H1 (cell line): ENCODE results near the gene ENDOD1. TPM values are rescaled to one million over a fixed set of nuclear protein-coding genes. Genes with fewer than 3 reads are reported as not detected.

Source experiments
- CTCF ChIA-PET: fragments of 300-600 bp; sonication (Branson Sonifier 250); formaldehyde crosslinking; loops from one replicate; lab custom pipeline; 2021; ENCODE audit not compliant: partially characterized antibody; lab: Charles Lee
- POLR2A ChIA-PET: fragments of 300-600 bp; sonication (Branson Sonifier 250); formaldehyde crosslinking; loops from one replicate; lab custom pipeline; 2021; ENCODE audit warnings: inconsistent platforms; ENCODE audit not compliant: partially characterized antibody; lab: Charles Lee
- DNase-seq, 2 experiments: peaks; one replicate each; pipeline versions ENCODE4 v3.0.0 to v3.0.0-alpha.2; 2010 to 2022; ENCODE audit warnings: low spot score in 2 of 2, low read depth in 1 of 2, mixed read lengths in 1 of 2
- FAIRE-seq: peaks from 2 replicates; lab custom pipeline; 2011; peaks lifted over from hg19 to GRCh38; lab: Jason Lieb, UNC
- H2AFZ ChIP-seq: 2 replicates; pipeline ENCODE4 v1.8.1; 2012; ENCODE audit warnings: low read length, inconsistent platforms
- H2AK5ac ChIP-seq: 2 replicates; pipeline ENCODE4 v1.6.1; 2013; ENCODE audit warnings: low read depth, low read length
- H2BK120ac ChIP-seq: replicated peaks from 2 replicates; pipeline ENCODE3; 2013; ENCODE audit warnings: low read depth, low read length, inconsistent platforms
- H2BK12ac ChIP-seq: 2 replicates; pipeline ENCODE4 v1.6.1; 2013; ENCODE audit warnings: low read depth, low read length
- H2BK15ac ChIP-seq: 2 replicates; pipeline ENCODE4 v1.6.1; 2013; ENCODE audit warnings: low read length
- H2BK20ac ChIP-seq: 2 replicates; pipeline ENCODE4 v1.6.1; 2013; ENCODE audit warnings: low read length
- H2BK5ac ChIP-seq: 2 replicates; pipeline ENCODE4 v1.6.1; 2013; ENCODE audit warnings: low read depth, low read length
- H3K14ac ChIP-seq: 2 replicates; pipeline ENCODE4 v1.6.1; 2013; ENCODE audit warnings: inconsistent platforms; ENCODE audit not compliant: insufficient read length
- H3K18ac ChIP-seq: 2 replicates; pipeline ENCODE4 v1.6.1; 2013; ENCODE audit warnings: low read length; ENCODE audit errors: extremely low read depth
- H3K23ac ChIP-seq: 2 replicates; pipeline ENCODE4 v1.6.1; 2013; ENCODE audit warnings: inconsistent platforms; ENCODE audit not compliant: insufficient read length
- H3K23me2 ChIP-seq: 2 replicates; pipeline ENCODE4 v1.6.1; 2013; ENCODE audit warnings: low read depth, low read length
- H3K27ac ChIP-seq: 2 replicates; pipeline ENCODE4 v1.6.1; 2011; ENCODE audit warnings: low read depth, low read length, inconsistent platforms
- H3K27me3 ChIP-seq, 4 experiments: replicated peaks in 1 of 4; 1 replicate in 1 of 4; 2 replicates in 3 of 4; pipeline versions ENCODE4 v1.6.1 to v1.8.1; 2011 to 2013; ENCODE audit warnings: low read length in 3 of 4, mild to moderate bottlenecking in 3 of 4, inconsistent platforms in 2 of 4, mixed read lengths in 2 of 4, moderate library complexity in 1 of 4; ENCODE audit not compliant: control insufficient read depth in 3 of 4, insufficient read depth in 3 of 4; ENCODE audit errors: extremely low read depth in 1 of 4
- H3K36me3 ChIP-seq, 4 experiments: 2 replicates each; pipeline versions ENCODE4 v1.6.1 to v1.8.1; 2011 to 2013; ENCODE audit warnings: mild to moderate bottlenecking in 4 of 4, low read length in 3 of 4, moderate library complexity in 2 of 4, control low read depth in 1 of 4, inconsistent platforms in 1 of 4; ENCODE audit not compliant: insufficient read depth in 4 of 4, control insufficient read depth in 2 of 4
- H3K4ac ChIP-seq: replicated peaks from 2 replicates; pipeline ENCODE3; 2013; ENCODE audit warnings: low read length, low read depth, mixed read lengths, inconsistent platforms; ENCODE audit not compliant: insufficient read length
- H3K4me1 ChIP-seq, 4 experiments: replicated peaks in 1 of 4; 1 replicate in 1 of 4; 2 replicates in 3 of 4; pipeline versions ENCODE4 v1.6.1 to v1.8.1; 2011 to 2013; ENCODE audit warnings: low read length in 3 of 4, inconsistent platforms in 2 of 4, mixed read lengths in 1 of 4; ENCODE audit not compliant: insufficient read depth in 4 of 4, control insufficient read depth in 3 of 4
- H3K4me2 ChIP-seq, 2 experiments: 2 replicates each; pipeline versions ENCODE4 v1.6.1 to v1.8.1; 2011 to 2013; ENCODE audit warnings: low read depth in 2 of 2, low read length in 2 of 2, control low read depth in 1 of 2, inconsistent platforms in 1 of 2, mild to moderate bottlenecking in 1 of 2; ENCODE audit not compliant: insufficient read depth in 1 of 2
- H3K4me3 ChIP-seq, 4 experiments: fragments of 200-600, 300-600 bp in 1 of 4; sonication (generic), shearing (Covaris generic), sonication (Bioruptor Twin) in 1 of 4; 2 replicates each; pipeline versions ENCODE4 v1.5.1 to v1.8.1; 2011 to 2016; ENCODE audit warnings: low read length in 4 of 4, low read depth in 3 of 4, control low read depth in 2 of 4, inconsistent platforms in 2 of 4, mild to moderate bottlenecking in 2 of 4, mixed read lengths in 1 of 4, moderate library complexity in 1 of 4; ENCODE audit not compliant: insufficient read depth in 2 of 4; ENCODE audit errors: extremely low read depth in 1 of 4
- H3K56ac ChIP-seq: replicated peaks from 2 replicates; pipeline ENCODE3; 2013; ENCODE audit warnings: low read depth, mild to moderate bottlenecking, mixed read lengths, low read length, inconsistent platforms; ENCODE audit not compliant: insufficient read length
- H3K79me1 ChIP-seq: 2 replicates; pipeline ENCODE4 v1.6.1; 2013; ENCODE audit warnings: low read depth, low read length, control low read depth
- H3K79me2 ChIP-seq, 2 experiments: 2 replicates each; pipeline versions ENCODE4 v1.6.1 to v1.8.1; 2012 to 2013; ENCODE audit warnings: low read length in 2 of 2, mild to moderate bottlenecking in 2 of 2, inconsistent platforms in 1 of 2; ENCODE audit not compliant: insufficient read depth in 2 of 2, control insufficient read depth in 1 of 2
- H3K9ac ChIP-seq, 4 experiments: replicated peaks in 1 of 4; 1 replicate in 1 of 4; 2 replicates in 3 of 4; pipeline versions ENCODE4 v1.6.1 to v1.8.1; 2011 to 2013; ENCODE audit warnings: low read depth in 3 of 4, low read length in 3 of 4, control low read depth in 2 of 4, mild to moderate bottlenecking in 2 of 4, moderate library complexity in 2 of 4, inconsistent platforms in 1 of 4; ENCODE audit errors: extremely low read depth in 1 of 4
- H3K9me3 ChIP-seq, 2 experiments: 2 replicates each; pipeline versions ENCODE4 v1.6.1 to v1.8.1; 2012 to 2013; ENCODE audit warnings: mild to moderate bottlenecking in 2 of 2, moderate library complexity in 2 of 2, control low read depth in 1 of 2, inconsistent platforms in 1 of 2, low read depth in 1 of 2, low read length in 1 of 2, mixed read lengths in 1 of 2; ENCODE audit not compliant: insufficient read depth in 2 of 2
- H4K20me1 ChIP-seq, 2 experiments: replicated peaks in 1 of 2; 2 replicates each; pipeline versions ENCODE3 to v1.8.1; 2011 to 2013; ENCODE audit warnings: inconsistent platforms in 2 of 2, low read length in 2 of 2, mild to moderate bottlenecking in 1 of 2; ENCODE audit not compliant: insufficient read depth in 2 of 2, control insufficient read depth in 1 of 2
- H4K5ac ChIP-seq: 2 replicates; pipeline ENCODE4 v1.6.1; 2013; ENCODE audit warnings: low read length, low read depth, mixed read lengths, inconsistent platforms; ENCODE audit not compliant: insufficient read length
- H4K8ac ChIP-seq: 2 replicates; pipeline ENCODE4 v1.8.0; 2013; ENCODE audit warnings: mild to moderate bottlenecking, moderate library complexity, low read length, inconsistent platforms; ENCODE audit not compliant: insufficient read depth; ENCODE audit errors: extremely low read depth
- H4K91ac ChIP-seq: replicated peaks from 2 replicates; pipeline ENCODE3; 2013; ENCODE audit warnings: low read length, mixed read lengths, inconsistent platforms; ENCODE audit not compliant: insufficient read length
- ATF3 ChIP-seq: IDR thresholded peaks from 2 replicates; pipeline ENCODE4 v1.6.1; 2011; ENCODE audit warnings: low read depth, mild to moderate bottlenecking, low read length; ENCODE audit not compliant: insufficient read depth
- BACH1 ChIP-seq: IDR thresholded peaks from 2 replicates; pipeline ENCODE4 v1.6.1; 2012; ENCODE audit warnings: low read length, improper control_type of control experiment
- BCL11A ChIP-seq, 2 experiments: IDR thresholded peaks; one replicate each; pipeline ENCODE4 v1.6.1; 2011; ENCODE audit warnings: low read depth in 2 of 2, low read length in 2 of 2, mild to moderate bottlenecking in 2 of 2
- CBX8 ChIP-seq: fragments of 300-800, 300-1000 bp; sonication (generic); IDR thresholded peaks from 2 replicates; pipeline ENCODE4 v1.7.1; 2016; ENCODE audit warnings: low read depth, low read length, borderline replicate concordance
- CHD2 ChIP-seq: IDR thresholded peaks from 2 replicates; pipeline ENCODE4 v1.6.1; 2012; ENCODE audit warnings: low read length, improper control_type of control experiment
- CREB1 ChIP-seq: IDR thresholded peaks from 2 replicates; pipeline ENCODE4 v1.6.1; 2012; ENCODE audit warnings: inconsistent platforms
- E2F6 ChIP-seq: IDR thresholded peaks from 2 replicates; pipeline ENCODE4 v1.6.1; 2012; ENCODE audit warnings: inconsistent platforms
- GABPA ChIP-seq: IDR thresholded peaks from 2 replicates; pipeline ENCODE4 v1.6.1; 2011; ENCODE audit warnings: mild to moderate bottlenecking, low read length, moderate library complexity, borderline replicate concordance; ENCODE audit not compliant: insufficient read depth
- PHF8 ChIP-seq: fragments of 200-600 bp; sonication (generic); conservative IDR thresholded peaks from 2 replicates; pipeline ENCODE4 v1.7.1; 2012; ENCODE audit warnings: low read depth, mild to moderate bottlenecking, inconsistent platforms, low read length, moderate library complexity
- POLR2AphosphoS5 ChIP-seq: IDR thresholded peaks from 2 replicates; pipeline ENCODE4 v1.6.1; 2011; ENCODE audit warnings: low read depth, low read length
- POU5F1 ChIP-seq: IDR thresholded peaks from 2 replicates; pipeline ENCODE4 v1.6.1; 2011; ENCODE audit warnings: low read depth, mild to moderate bottlenecking, low read length, moderate library complexity
- RBBP5 ChIP-seq: IDR thresholded peaks from 2 replicates; pipeline ENCODE4 v1.7.1; 2012; ENCODE audit warnings: low read depth, mild to moderate bottlenecking, inconsistent platforms, low read length, moderate library complexity, borderline replicate concordance
- SP1 ChIP-seq: IDR thresholded peaks from 2 replicates; pipeline ENCODE4 v1.6.1; 2011; ENCODE audit warnings: low read depth, low read length
- SUZ12 ChIP-seq: fragments of 200-600 bp; sonication (generic); IDR thresholded peaks from 2 replicates; pipeline ENCODE4 v1.6.1; 2012; ENCODE audit warnings: mild to moderate bottlenecking, inconsistent platforms, low read length, moderate library complexity, mixed read lengths
- TCF12 ChIP-seq: IDR thresholded peaks from 2 replicates; pipeline ENCODE4 v1.6.1; 2011; ENCODE audit warnings: low read depth, mild to moderate bottlenecking, low read length
- ZNF274 ChIP-seq: IDR thresholded peaks from 2 replicates; pipeline ENCODE4 v1.7.0; 2012; ENCODE audit warnings: low read length, borderline replicate concordance; ENCODE audit errors: extremely low read depth
- polyA plus RNA-seq, 7 experiments: library from polyadenylated mRNA; depleted of rRNA in 3 of 7; stranded (reverse) in 5 of 7; unstranded in 2 of 7; fragments of >200 nt in 5 of 7; fragments of 200-250 nt in 2 of 7; gene quantifications; 1 replicate in 5 of 7; 2 replicates in 1 of 7; 4 replicates in 1 of 7; pipeline versions ENCODE4 v1.2.1 to v1.2.3, GENCODE V29; 2011 to 2013; ENCODE audit warnings: missing spikeins in 2 of 7, mixed read lengths in 2 of 7
- total RNA-seq: library from RNA; stranded (reverse); fragmentation: NEBNext Ultra II Directional; extraction: Animal tissue kit (Norgen Biotek cat#: 25700); gene quantifications from 2 replicates; pipeline ENCODE4 v1.2.1, GENCODE V29; 2021

Gene ENDOD1
- total and polyA plus RNA-seq, 2 of the 8 experiments (the other 6 are each of a cell fraction or from before 2014, with no cell fraction given), result 1.2 to 2.5 TPM

DNA sequence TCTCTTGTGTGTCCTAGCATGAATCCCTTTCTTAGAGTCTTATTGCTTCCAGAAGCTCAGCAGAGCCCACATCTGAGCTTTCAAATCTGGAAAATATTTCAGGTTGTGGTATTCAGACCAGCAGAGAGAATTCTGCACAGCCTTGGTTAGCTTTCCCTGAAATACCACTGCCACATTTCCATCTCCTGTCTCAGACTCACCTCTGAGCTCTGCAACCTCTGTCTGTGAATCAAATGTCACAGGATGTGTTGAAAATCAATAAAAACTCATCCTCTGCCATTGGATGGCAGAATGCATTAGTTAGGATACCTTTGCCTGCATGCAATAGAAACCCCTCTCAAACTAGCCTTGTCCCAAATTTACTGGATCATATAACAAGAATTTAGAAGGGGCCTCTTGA is 47.7 kb downstream of the ENDOD1 start:
- H3K4me3 ChIP-seq, result no peak overlapping the region
- H3K9me3 ChIP-seq, result no peaks in the 10 kb centered on the region
- H4K91ac ChIP-seq, result no peak overlapping the region
- no peak overlapping the region for H4K5ac ChIP-seq
- no peaks in the 10 kb centered on the region for H3K36me3 ChIP-seq
- no peak overlapping the region for H2BK12ac ChIP-seq
- no peak overlapping the region for H3K4ac ChIP-seq
- FAIRE-seq, result no peak
- no peak overlapping the region for H3K14ac ChIP-seq
- H3K4me1 ChIP-seq, result no peaks in the 10 kb centered on the region
- H3K9ac ChIP-seq, result no peak overlapping the region
- no peak overlapping the region for H3K56ac ChIP-seq
- no peak overlapping the region for H3K27ac ChIP-seq
- no peaks in the 10 kb centered on the region for H3K79me2 ChIP-seq
- no peak overlapping the region for H2BK120ac ChIP-seq
- peaks cover 0 to 3% (median 0%) of the 10 kb centered on the region in 4 experiments; a peak in 2 of 7 replicates for H3K27me3 ChIP-seq
- no peaks in the 10 kb centered on the region for H3K79me1 ChIP-seq
- no peak overlapping the region for H2BK15ac ChIP-seq
- DNase-seq, result no peak
- H3K18ac ChIP-seq, result no peak overlapping the region
- no peak overlapping the region for H3K23ac ChIP-seq
- H3K23me2 ChIP-seq, result no peaks in the 10 kb centered on the region
- ChIA-PET CTCF (interaction anchor here (0.6 to 3.0 kb wide), 15 partner anchors 8 to 601 kb away, joined by 3 to 14 read pairs (median 5); partner anchors contain the start of gene SRSF8), POLR2A (no interaction called here)
- H3K4me2 ChIP-seq, result no peak overlapping the region
- no peak overlapping the region for H4K8ac ChIP-seq
- H4K20me1 ChIP-seq, result peaks cover 0 to 2% of the 10 kb centered on the region in 2 experiments
- H2BK5ac ChIP-seq, result no peak overlapping the region
- H2AFZ ChIP-seq, result no peak overlapping the region
- H2AK5ac ChIP-seq, result no peak overlapping the region
- no peak overlapping the region for H2BK20ac ChIP-seq
- no peak for TF ChIP-seq BACH1
- TF ChIP-seq CREB1, result no peak
- no peak for TF ChIP-seq SP1
- TF ChIP-seq ATF3, result no peak
- no peak for TF ChIP-seq CBX8
- no peak for TF ChIP-seq PHF8
- no peak for TF ChIP-seq RBBP5
- no peak for TF ChIP-seq CHD2
- no peak for TF ChIP-seq GABPA
- no peak for TF ChIP-seq TCF12
- no peak for TF ChIP-seq BCL11A (IDR thresholded peaks at IDR 0.05; ENCODE audit: low read depth in 2 of 2, low read length in 2 of 2)
- TF ChIP-seq SUZ12, result no peak
- no peak for TF ChIP-seq ZNF274
- TF ChIP-seq POLR2AphosphoS5, result no peak
- no peak for TF ChIP-seq E2F6
- TF ChIP-seq POU5F1, result no peak
